GM13976 (cell line): ENCODE measurements around the gene NXPH4.

Experiments
- DNase-seq: peaks from one replicate; pipeline ENCODE4 v3.0.0; 2012; ENCODE audit warnings: low spot score
- in situ Hi-C: fragments of 300-500 bp; cut with MboI; formaldehyde crosslinking; loops from one replicate; pipeline ENCODE4 v1.12.0; 2022; ENCODE audit warnings: low sequenced_read_pairs, mixed read lengths, inconsistent platforms; ENCODE audit not compliant: unreplicated experiment
- TF ChIP-seq, protein P1 (sequence below): IDR thresholded peaks from 2 replicates; pipeline ENCODE4 v1.5.1; 2012; ENCODE audit warnings: borderline replicate concordance, mild to moderate bottlenecking; ENCODE audit not compliant: insufficient read depth; ENCODE audit errors: extremely low read depth, missing control alignments, control extremely low read depth

The NXPH4 gene

DNA sequence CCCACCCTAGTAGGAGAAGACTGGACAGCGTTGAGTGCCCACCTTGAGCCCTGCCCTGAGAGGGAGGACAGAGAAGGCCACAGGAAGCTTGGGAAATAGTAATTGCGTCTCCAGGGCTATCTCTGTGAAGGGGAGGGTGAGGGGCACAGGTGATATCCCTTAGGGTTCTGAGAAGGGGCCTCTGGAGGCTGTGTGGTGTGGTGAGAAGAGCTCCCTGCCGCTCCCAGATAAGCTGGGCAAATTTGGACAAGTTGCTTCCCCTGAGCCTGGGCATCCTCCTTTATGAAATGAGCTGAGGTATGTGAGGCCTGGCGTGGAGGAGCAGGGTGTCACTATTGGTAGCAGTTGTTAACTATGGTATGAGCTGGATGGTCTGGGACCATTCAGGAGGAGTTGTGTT is 45.7 kb upstream of the NXPH4 start:
- no peak for DNase-seq
- in situ Hi-C loops = no loop called here
- TF ChIP-seq, protein P1, sequence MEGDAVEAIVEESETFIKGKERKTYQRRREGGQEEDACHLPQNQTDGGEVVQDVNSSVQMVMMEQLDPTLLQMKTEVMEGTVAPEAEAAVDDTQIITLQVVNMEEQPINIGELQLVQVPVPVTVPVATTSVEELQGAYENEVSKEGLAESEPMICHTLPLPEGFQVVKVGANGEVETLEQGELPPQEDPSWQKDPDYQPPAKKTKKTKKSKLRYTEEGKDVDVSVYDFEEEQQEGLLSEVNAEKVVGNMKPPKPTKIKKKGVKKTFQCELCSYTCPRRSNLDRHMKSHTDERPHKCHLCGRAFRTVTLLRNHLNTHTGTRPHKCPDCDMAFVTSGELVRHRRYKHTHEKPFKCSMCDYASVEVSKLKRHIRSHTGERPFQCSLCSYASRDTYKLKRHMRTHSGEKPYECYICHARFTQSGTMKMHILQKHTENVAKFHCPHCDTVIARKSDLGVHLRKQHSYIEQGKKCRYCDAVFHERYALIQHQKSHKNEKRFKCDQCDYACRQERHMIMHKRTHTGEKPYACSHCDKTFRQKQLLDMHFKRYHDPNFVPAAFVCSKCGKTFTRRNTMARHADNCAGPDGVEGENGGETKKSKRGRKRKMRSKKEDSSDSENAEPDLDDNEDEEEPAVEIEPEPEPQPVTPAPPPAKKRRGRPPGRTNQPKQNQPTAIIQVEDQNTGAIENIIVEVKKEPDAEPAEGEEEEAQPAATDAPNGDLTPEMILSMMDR = no peak

DNA sequence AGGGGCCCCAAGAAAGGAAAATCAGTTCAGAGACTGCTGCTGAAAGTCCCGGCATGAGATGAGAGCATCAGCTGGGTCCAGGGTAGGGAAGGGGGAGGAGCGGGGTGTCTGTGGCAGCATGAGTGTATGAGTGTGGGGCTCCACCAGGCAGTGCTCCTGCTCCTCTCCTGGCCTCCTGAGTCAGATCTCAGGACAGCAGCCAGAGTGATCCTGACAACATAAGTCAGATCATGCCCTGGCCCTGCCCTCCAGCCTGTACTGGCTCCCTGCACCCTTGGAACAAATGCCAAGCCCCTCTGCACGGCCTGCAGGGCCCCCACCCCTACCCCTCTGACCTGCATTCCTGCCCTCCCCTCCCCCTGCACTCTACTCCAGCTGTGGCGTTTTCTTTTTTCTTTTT is 44.9 kb upstream of the NXPH4 start:
- in situ Hi-C loops = no loop called here
- TF ChIP-seq, protein P1 = no peak
- no peak for DNase-seq

DNA sequence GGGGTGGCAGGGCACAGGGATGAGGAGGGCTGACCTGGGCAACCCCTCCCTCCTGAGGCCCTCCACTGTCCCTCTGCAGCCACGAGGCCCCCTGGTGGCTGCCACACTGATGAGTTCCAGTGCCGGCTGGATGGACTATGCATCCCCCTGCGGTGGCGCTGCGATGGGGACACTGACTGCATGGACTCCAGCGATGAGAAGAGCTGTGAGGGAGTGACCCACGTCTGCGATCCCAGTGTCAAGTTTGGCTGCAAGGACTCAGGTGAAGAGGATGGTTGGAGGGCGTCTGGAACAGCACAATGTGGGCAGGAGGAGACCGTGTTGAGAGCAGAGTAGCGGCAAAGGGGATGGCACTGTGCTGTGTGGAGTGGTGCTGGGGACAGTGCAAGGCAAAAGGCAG is 43.5 kb upstream of the NXPH4 start:
- TF ChIP-seq, protein P1 = peak; percentile 57
- in situ Hi-C loops = no loop called here
- peak; percentile 71 for DNase-seq

DNA sequence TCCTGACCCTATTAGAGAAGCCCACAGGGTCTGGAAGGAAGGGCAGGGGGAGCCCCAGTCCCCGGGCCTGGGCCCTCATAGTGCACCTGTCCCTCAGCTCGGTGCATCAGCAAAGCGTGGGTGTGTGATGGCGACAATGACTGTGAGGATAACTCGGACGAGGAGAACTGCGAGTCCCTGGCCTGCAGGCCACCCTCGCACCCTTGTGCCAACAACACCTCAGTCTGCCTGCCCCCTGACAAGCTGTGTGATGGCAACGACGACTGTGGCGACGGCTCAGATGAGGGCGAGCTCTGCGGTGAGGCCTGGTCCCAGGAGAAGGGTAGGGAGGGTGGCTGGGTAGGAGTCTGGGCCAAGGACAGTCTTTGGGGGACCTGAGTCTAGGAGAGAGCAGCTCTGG is 42.9 kb upstream of the NXPH4 start:
- in situ Hi-C loops = no loop called here
- TF ChIP-seq, protein P1 = no peak
- DNase-seq = no peak

DNA sequence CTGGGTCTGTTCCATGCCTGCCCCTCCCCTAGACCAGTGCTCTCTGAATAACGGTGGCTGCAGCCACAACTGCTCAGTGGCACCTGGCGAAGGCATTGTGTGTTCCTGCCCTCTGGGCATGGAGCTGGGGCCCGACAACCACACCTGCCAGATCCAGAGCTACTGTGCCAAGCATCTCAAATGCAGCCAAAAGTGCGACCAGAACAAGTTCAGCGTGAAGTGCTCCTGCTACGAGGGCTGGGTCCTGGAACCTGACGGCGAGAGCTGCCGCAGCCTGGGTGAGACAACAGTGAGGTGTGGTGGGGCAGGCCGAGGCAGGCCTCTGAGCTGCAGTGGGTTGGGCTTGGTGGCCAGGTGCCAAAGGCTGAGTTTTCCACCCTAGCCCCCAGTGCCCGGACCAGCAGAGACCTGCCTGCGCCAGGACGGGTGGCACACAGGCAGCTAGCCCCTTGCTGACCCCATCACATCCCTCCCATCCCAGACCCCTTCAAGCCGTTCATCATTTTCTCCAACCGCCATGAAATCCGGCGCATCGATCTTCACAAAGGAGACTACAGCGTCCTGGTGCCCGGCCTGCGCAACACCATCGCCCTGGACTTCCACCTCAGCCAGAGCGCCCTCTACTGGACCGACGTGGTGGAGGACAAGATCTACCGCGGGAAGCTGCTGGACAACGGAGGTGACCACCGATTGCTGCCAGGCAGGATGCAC is 41.0 kb upstream of the NXPH4 start:
- in situ Hi-C loops = loop anchor here (5.0 kb wide), 1 partner anchor 53 kb away; no protein-coding TSS in a partner anchor
- peak; percentile 77 for DNase-seq
- TF ChIP-seq, protein P1 = peak; percentile 72

DNA sequence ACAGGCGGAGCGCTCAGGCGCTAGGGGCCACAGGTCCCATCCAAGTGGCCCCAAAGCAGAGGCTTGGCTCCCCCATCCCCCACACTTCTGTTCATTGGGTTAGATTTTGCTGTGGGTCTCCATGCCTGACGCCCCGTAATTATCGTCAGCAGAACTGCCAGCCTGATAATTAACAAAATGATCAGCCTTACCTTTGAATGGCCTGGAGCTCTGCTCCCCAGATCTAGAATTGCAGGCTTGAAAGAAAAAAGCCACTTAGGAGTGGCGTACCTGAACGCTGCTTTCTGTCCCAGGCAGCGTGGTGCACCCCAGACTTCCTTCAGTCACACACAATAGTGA is 40.5 kb upstream of the NXPH4 start:
- no peak for DNase-seq
- TF ChIP-seq, protein P1 = no peak
- in situ Hi-C loops = loop anchor here (5.0 kb wide), 1 partner anchor 54 kb away; no protein-coding TSS in a partner anchor

DNA sequence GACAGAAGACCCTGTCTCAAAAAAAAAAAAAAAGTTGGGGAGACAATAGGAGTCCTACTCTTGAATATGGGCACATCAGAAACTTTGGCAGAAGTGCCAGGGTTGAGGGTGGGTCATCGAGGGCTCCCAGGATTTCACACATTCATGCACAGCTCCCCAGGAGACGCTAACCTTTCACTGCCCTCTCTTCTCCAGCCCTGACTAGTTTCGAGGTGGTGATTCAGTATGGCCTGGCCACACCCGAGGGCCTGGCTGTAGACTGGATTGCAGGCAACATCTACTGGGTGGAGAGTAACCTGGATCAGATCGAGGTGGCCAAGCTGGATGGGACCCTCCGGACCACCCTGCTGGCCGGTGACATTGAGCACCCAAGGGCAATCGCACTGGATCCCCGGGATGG is 39.7 kb upstream of the NXPH4 start:
- DNase-seq = no peak
- TF ChIP-seq, protein P1 = no peak
- in situ Hi-C loops = loop anchor here (5.0 kb wide), 1 partner anchor 55 kb away; no protein-coding TSS in a partner anchor
